K562 (cell line): ENCODE measurements around the gene UBE2L5. TPM values are rescaled to one million over a fixed set of nuclear protein-coding genes. Genes with fewer than 3 reads are reported as not detected.

Source experiments
- AFF4 ChIP-seq: sonication (generic); formaldehyde crosslinking; IDR thresholded peaks from 2 replicates; pipeline ENCODE4 v1.8.0; 2023; ENCODE audit warnings: mild to moderate bottlenecking, missing genetic modification reagents
- EP400 ChIP-seq: fragments of 450-650 bp; IDR thresholded peaks from 2 replicates; pipeline ENCODE4 v1.6.1; 2017; ENCODE audit warnings: antibody characterized with exemption, mild to moderate bottlenecking, moderate library complexity
- FOXO4 ChIP-seq: fragments of 450-650 bp; formaldehyde crosslinking; IDR thresholded peaks from 2 replicates; pipeline ENCODE4 v1.4.0; 2020; ENCODE audit warnings: mild to moderate bottlenecking, moderate library complexity
- KDM4B ChIP-seq, 2 experiments: fragments of 450-650 bp in 1 of 2; sonication (generic) in 1 of 2; IDR thresholded peaks; 2 replicates each; pipeline ENCODE4 v1.6.1; 2016 to 2017; ENCODE audit warnings: borderline replicate concordance in 2 of 2, antibody characterized with exemption in 1 of 2, low read depth in 1 of 2, mild to moderate bottlenecking in 1 of 2
- MYC ChIP-seq, 2 experiments: fragments of 250-450 bp in 1 of 2; sonication (Bioruptor Pico) in 1 of 2; IDR thresholded peaks; 2 replicates each; pipeline versions ENCODE4 v1.5.1 to v1.6.1; 2012 to 2021; ENCODE audit warnings: low read depth in 2 of 2, borderline replicate concordance in 1 of 2, improper control_type of control experiment in 1 of 2, low read length in 1 of 2, mild to moderate bottlenecking in 1 of 2, moderate library complexity in 1 of 2
- NR2C2 ChIP-seq, 2 experiments: fragments of 200-800 bp in 1 of 2; sonication (Bioruptor generic) in 1 of 2; sonication (generic) in 1 of 2; formaldehyde crosslinking in 1 of 2; IDR thresholded peaks; 2 replicates each; pipeline versions ENCODE4 v1.6.1 to v1.8.0; 2016 to 2022; ENCODE audit warnings: mild to moderate bottlenecking in 1 of 2, missing compliant biosample characterization in 1 of 2, missing genetic modification characterization in 1 of 2, missing genetic modification reagents in 1 of 2
- PHF8 ChIP-seq: fragments of 200-600 bp; sonication (generic); IDR thresholded peaks from 2 replicates; pipeline ENCODE4 v1.6.1; 2012; ENCODE audit warnings: mixed run types, mild to moderate bottlenecking, inconsistent platforms, low read length, moderate library complexity, borderline replicate concordance
- PRDM10 ChIP-seq: fragments of 450-650 bp; IDR thresholded peaks from 2 replicates; pipeline ENCODE4 v1.6.1; 2018; ENCODE audit not compliant: partially characterized antibody
- ZFX ChIP-seq: sonication (generic); formaldehyde crosslinking; IDR thresholded peaks from 2 replicates; pipeline ENCODE4 v1.8.0; 2022; ENCODE audit warnings: mild to moderate bottlenecking, missing genetic modification reagents, moderate library complexity
- ZNF551 ChIP-seq: fragments of 250-450 bp; sonication (Bioruptor Pico); IDR thresholded peaks from 2 replicates; pipeline ENCODE4 v1.5.0; 2021; ENCODE audit warnings: mild to moderate bottlenecking, moderate library complexity
- polyA plus RNA-seq, 8 experiments: library from polyadenylated mRNA; depleted of rRNA in 4 of 8; stranded (reverse) in 5 of 8; unstranded in 3 of 8; fragments of >200 nt; fragmentation: Nextera tagmentation in 2 of 8; fragmentation: Illumina TruSeq in 1 of 8; extraction: Ambion mirVana in 2 of 8; extraction: Trizol in 1 of 8; gene quantifications; 2 replicates each; pipeline versions ENCODE4 v1.2.1 to v1.2.3, GENCODE V29; 2011 to 2014; ENCODE audit warnings: inconsistent platforms in 1 of 8, missing spikeins in 1 of 8
- total RNA-seq, 7 experiments: library from RNA; depleted of rRNA in 6 of 7; stranded (reverse); fragments of >200 nt in 6 of 7; fragmentation: Illumina TruSeq in 2 of 7; extraction: Trizol in 2 of 7; gene quantifications; 2 replicates each; pipeline versions ENCODE4 v1.2.1 to v1.2.3, GENCODE V29; 2011 to 2021; ENCODE audit warnings: low replicate concordance in 1 of 7

The UBE2L5 gene
- total and polyA plus RNA-seq, 9 of the 15 experiments (the other 6 are each of a cell fraction or from before 2014, with no cell fraction given) = 0.22 to 1.5 (median 0.86) TPM; not detected in 6

GRCh38 chr13:30466358-30466714 is 44.0 kb downstream of the UBE2L5 start (continued):
- no peak for TF ChIP-seq NR2C2 (CRISPR knock-in tag; IDR thresholded peaks at IDR 0.05)
- no peak for TF ChIP-seq NR2C2 (tag; IDR thresholded peaks at IDR 0.05)
- TF ChIP-seq EP400 = peak; percentile 23
- TF ChIP-seq PRDM10 = peak; percentile 6
- TF ChIP-seq FOXO4 (CRISPR knock-in tag) = no peak
- 0 out of 4 replicates have a peak, but pooled peaks of 1 of the 2 experiments have one; percentile 6 for TF ChIP-seq KDM4B (IDR thresholded peaks at IDR 0.05; ENCODE audit: borderline replicate concordance in 2 of 2, low read depth in 1 of 2)
- peak; percentile 15; the same call in 1 of the 2 replicates for TF ChIP-seq PHF8
- TF ChIP-seq AFF4 (CRISPR knock-in tag) = peak; percentile 10; the same call in 1 of the 2 replicates
- no peak for TF ChIP-seq ZNF551 (CRISPR knock-in tag)
- peak; percentile 19 for TF ChIP-seq ZFX (CRISPR knock-in tag)
- TF ChIP-seq MYC (IDR thresholded peaks at IDR 0.05; ENCODE audit: low read depth, low read length) = no peak
- TF ChIP-seq MYC (CRISPR knock-in tag; IDR thresholded peaks at IDR 0.05; ENCODE audit: borderline replicate concordance, low read depth) = no peak
